Breast epithelium (tissue), 4 donors: ENCODE measurements around the gene BEX1. TPM values are rescaled to one million over a fixed set of nuclear protein-coding genes. Genes with fewer than 3 reads are reported as not detected.
"Not testable (repeated sequence)": the region's sequence is repeated elsewhere in the genome, so short reads cannot be mapped to it uniquely, and the experiment has no call there.

Source experiments
- DNase-seq, 2 donors: peaks; one replicate each; pipeline ENCODE4 v3.0.0-alpha.2; 2019; ENCODE audit warnings: low spot score in 2 of 2
- H3K27ac ChIP-seq, 2 donors: fragments of 200-600 bp; sonication (generic) in 1 of 2; one replicate each; pipeline ENCODE4 v1.5.1; 2016 to 2019; ENCODE audit warnings: mild to moderate bottlenecking in 1 of 2
- H3K27me3 ChIP-seq, 2 donors: fragments of 200-600 bp; sonication (generic) in 1 of 2; one replicate each; pipeline versions ENCODE4 v1.5.1 to v1.6.0; 2017 to 2019; ENCODE audit warnings: control low read depth in 1 of 2, mild to moderate bottlenecking in 1 of 2
- H3K36me3 ChIP-seq: fragments of 200-600 bp; one replicate; pipeline ENCODE4 v1.5.1; 2019
- H3K4me1 ChIP-seq, 2 donors: fragments of 200-600 bp; sonication (generic); one replicate each; pipeline ENCODE4 v1.5.1; 2016 to 2019; ENCODE audit warnings: control low read depth in 1 of 2
- H3K4me3 ChIP-seq, 3 donors: fragments of 200-600 bp; sonication (generic); 1 replicate in 2 of 3; 2 replicates in 1 of 3; pipeline ENCODE4 v1.5.1; 2016 to 2019; ENCODE audit warnings: mild to moderate bottlenecking in 3 of 3, moderate library complexity in 2 of 3
- H3K9me3 ChIP-seq, 2 donors: fragments of 200-600 bp; sonication (generic) in 1 of 2; one replicate each; pipeline ENCODE4 v1.5.1; 2016 to 2019; ENCODE audit warnings: control low read depth in 1 of 2
- POLR2A ChIP-seq: fragments of 450-650 bp; IDR thresholded peaks from one replicate; pipeline ENCODE4 v1.6.1; 2016; ENCODE audit warnings: antibody characterized with exemption, mild to moderate bottlenecking, moderate library complexity
- POLR2AphosphoS5 ChIP-seq, 3 donors: sonication (generic); formaldehyde crosslinking; IDR thresholded peaks; one replicate each; pipeline ENCODE4 v1.6.1; 2017; ENCODE audit warnings: antibody characterized with exemption in 3 of 3
- intact Hi-C: fragments of 100-400 bp; cut with DNase I; formaldehyde crosslinking; loops from one replicate; pipeline ENCODE4 v1.15.1; 2023; ENCODE audit warnings: low total_unique reads
- total RNA-seq, 3 donors: library from RNA; depleted of rRNA; stranded (reverse); fragments of >200 nt; gene quantifications; one replicate each; pipeline ENCODE4 v1.1.0, GENCODE V29; 2016
- TF ChIP-seq, protein P1 (sequence below), 3 donors: fragments of 450-650 bp; IDR thresholded peaks; one replicate each; pipeline ENCODE4 v1.5.1; 2016 to 2017; ENCODE audit warnings: antibody characterized with exemption in 3 of 3, mild to moderate bottlenecking in 3 of 3, moderate library complexity in 3 of 3

Gene BEX1
- total RNA-seq, 3 donors from 2014 or later: 0.66 to 2.0 (median 1.3) TPM

DNA sequence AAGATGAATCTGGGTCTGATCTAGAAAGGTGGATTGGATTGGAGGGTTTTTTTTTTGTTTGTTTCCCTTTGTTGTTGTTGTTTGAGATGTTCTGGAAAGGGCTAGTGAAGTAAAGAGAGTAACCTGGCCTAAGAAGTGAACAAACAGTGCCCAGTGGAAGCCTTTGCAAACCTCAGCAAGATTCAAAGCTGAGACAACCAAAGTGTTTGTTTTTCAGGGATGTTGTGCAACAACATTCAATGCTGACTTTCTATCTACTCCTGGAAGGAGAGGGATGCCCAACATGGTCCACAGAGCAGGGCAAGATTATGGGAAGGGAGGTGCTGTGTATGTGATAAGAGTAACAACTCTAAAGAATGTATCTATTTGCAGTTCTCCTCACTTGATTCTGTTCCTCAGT lies 11.3 kb downstream of the BEX1 start:
- TF ChIP-seq, protein P1, sequence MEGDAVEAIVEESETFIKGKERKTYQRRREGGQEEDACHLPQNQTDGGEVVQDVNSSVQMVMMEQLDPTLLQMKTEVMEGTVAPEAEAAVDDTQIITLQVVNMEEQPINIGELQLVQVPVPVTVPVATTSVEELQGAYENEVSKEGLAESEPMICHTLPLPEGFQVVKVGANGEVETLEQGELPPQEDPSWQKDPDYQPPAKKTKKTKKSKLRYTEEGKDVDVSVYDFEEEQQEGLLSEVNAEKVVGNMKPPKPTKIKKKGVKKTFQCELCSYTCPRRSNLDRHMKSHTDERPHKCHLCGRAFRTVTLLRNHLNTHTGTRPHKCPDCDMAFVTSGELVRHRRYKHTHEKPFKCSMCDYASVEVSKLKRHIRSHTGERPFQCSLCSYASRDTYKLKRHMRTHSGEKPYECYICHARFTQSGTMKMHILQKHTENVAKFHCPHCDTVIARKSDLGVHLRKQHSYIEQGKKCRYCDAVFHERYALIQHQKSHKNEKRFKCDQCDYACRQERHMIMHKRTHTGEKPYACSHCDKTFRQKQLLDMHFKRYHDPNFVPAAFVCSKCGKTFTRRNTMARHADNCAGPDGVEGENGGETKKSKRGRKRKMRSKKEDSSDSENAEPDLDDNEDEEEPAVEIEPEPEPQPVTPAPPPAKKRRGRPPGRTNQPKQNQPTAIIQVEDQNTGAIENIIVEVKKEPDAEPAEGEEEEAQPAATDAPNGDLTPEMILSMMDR (IDR thresholded peaks at IDR 0.05): no peak
- TF ChIP-seq POLR2A: no peak
- no peak for TF ChIP-seq POLR2AphosphoS5 (IDR thresholded peaks at IDR 0.05)
- no peak overlapping the region for H3K27ac ChIP-seq
- H3K4me3 ChIP-seq: no peak overlapping the region
- no peak for DNase-seq
- no peaks in the 10 kb centered on the region for H3K36me3 ChIP-seq
- intact Hi-C loops: no loop called here
- H3K9me3 ChIP-seq: no peaks in the 10 kb centered on the region
- peaks cover 0 to 35% of the 10 kb centered on the region in 2 donors for H3K27me3 ChIP-seq
- H3K4me1 ChIP-seq: no peaks in the 10 kb centered on the region

DNA sequence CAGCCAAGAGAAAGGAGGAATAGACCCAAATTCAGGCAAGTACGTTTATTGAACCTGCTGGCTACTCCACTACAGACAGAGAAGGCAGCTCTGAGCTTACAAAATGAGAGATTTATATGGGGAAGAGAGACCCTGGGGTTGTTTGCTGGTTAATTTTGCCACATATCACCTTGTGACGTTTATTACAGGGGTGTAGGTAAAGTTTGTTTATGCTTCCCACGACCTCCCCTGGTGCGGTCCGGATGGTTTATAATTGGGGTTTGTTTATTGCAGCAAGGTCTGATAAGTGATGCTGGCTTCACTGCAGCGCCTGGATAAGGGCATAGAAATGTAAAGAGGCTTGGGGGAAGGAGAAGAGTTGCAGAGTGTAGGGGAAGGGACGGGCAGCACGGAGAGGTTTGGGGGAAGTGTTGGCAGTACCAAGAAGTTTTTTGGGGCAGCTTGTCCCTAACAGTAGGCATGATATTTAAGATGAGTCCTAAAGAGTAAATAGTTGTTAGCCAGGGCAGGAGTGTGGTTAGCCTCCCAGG lies 12.6 kb downstream of the BEX1 start:
- H3K4me3 ChIP-seq: no peak overlapping the region
- no peaks in the 10 kb centered on the region for H3K36me3 ChIP-seq
- DNase-seq: no peak
- intact Hi-C loops: no loop called here
- TF ChIP-seq, protein P1 (IDR thresholded peaks at IDR 0.05): no peak
- TF ChIP-seq POLR2A (no peak), POLR2AphosphoS5 (IDR thresholded peaks at IDR 0.05) (no peak)
- no peak overlapping the region for H3K27ac ChIP-seq
- peaks cover 0 to 25% of the 10 kb centered on the region in 2 donors for H3K27me3 ChIP-seq
- H3K9me3 ChIP-seq: peaks cover 5 to 6% of the 10 kb centered on the region in 2 donors
- no peaks in the 10 kb centered on the region for H3K4me1 ChIP-seq

DNA sequence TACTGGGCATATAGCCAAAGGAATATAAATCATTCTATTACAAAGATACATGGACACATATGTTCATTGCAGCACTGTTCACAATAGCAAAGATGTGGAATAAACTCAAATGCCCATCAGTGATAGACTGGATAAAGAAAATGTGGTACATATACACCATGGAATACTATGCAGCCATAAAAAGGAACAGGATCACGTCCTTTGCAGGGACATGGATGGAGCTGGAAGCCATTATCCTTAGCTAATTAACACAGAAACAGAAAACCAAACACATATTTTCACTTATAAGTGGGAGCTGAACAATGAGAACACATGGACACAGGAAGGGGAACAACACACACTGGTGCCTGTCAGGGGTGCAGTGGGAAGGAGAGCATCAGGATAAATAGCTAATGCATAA lies 30.6 kb downstream of the BEX1 start:
- intact Hi-C loops, H3K4me3 ChIP-seq, H3K4me1 ChIP-seq, H3K9me3 ChIP-seq, H3K36me3 ChIP-seq, H3K27ac ChIP-seq, DNase-seq, H3K27me3 ChIP-seq: not testable (repeated sequence)

DNA sequence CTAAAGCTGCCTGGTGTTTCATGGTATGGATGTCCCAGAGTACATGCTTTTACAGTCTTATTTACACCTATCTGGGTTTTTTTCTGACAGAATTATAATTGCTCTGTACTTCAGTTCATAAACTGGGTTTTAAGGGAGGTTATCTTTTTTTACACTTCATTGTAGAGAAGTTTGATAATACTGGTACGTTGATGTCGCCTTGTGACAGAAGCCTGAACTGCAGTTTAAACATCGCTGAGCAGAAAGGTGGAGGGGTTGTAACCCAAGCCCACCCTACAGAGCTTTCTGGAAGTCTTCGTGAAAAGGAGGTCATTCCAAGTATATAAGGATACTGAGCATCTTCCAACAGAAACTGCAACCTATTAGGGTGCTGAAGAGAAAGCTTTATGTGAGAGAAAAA lies 46.4 kb downstream of the BEX1 start:
- H3K27ac ChIP-seq: no peak overlapping the region
- intact Hi-C loops: no loop called here
- no peak overlapping the region for H3K4me3 ChIP-seq
- H3K4me1 ChIP-seq: no peaks in the 10 kb centered on the region
- H3K9me3 ChIP-seq: no peaks in the 10 kb centered on the region
- TF ChIP-seq, protein P1 (IDR thresholded peaks at IDR 0.05): no peak
- TF ChIP-seq POLR2A: no peak
- TF ChIP-seq POLR2AphosphoS5 (IDR thresholded peaks at IDR 0.05): no peak
- peaks cover 0 to 10% of the 10 kb centered on the region in 2 donors for H3K27me3 ChIP-seq
- H3K36me3 ChIP-seq: no peaks in the 10 kb centered on the region
- no peak for DNase-seq

DNA sequence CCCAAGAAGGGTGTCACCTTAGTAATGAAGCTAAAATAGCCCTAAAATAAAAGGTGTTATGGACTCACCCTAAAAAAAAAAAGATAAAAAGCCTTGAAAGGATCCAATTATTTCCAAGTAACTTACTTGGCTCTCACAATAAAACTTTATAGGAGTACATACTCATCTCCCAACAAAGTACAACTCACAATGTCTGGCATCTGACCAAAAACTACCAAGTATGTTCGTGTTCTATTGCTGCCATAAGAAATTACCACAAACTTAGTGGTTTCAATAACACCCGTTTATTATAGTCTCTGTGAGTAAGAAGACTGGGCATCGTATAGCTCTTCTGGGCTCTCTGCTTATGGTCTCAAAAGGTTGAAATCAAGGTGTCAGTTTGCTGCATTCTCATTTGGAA lies 51.0 kb downstream of the BEX1 start:
- intact Hi-C loops: no loop called here
- H3K4me3 ChIP-seq: no peak overlapping the region
- no peak for DNase-seq

More for the DNA sequence above, 51.0 kb downstream of the BEX1 start:
- peaks cover 0 to 22% of the 10 kb centered on the region in 2 donors for H3K27me3 ChIP-seq
- no peaks in the 10 kb centered on the region for H3K4me1 ChIP-seq
- H3K27ac ChIP-seq: no peak overlapping the region
- no peaks in the 10 kb centered on the region for H3K36me3 ChIP-seq
- no peaks in the 10 kb centered on the region for H3K9me3 ChIP-seq
- no peak for TF ChIP-seq POLR2AphosphoS5 (IDR thresholded peaks at IDR 0.05)
- TF ChIP-seq, protein P1 (IDR thresholded peaks at IDR 0.05): no peak
- TF ChIP-seq POLR2A: no peak

Other genes with a start within 250 kb of the BEX1 start
- gene RAB40AL, start 126.9 kb downstream of the BEX1 start, total RNA-seq: 1 to 10 TPM; 1.3 to 3.6 (median 2.0) TPM
- gene NXF3, start 29.0 kb upstream of the BEX1 start, total RNA-seq: 1 to 10 TPM in 1 of 3 donors, not detected in 2; 3.5 TPM
- gene BEX4, start 150.9 kb upstream of the BEX1 start, total RNA-seq: 10 to 100 TPM; 21.9 to 44.2 (median 41.9) TPM
- 10 to 100 TPM; 52.2 to 79.6 (median 58.5) TPM for gene TCEAL8, start 191.0 kb upstream of the BEX1 start, total RNA-seq
- 1 to 10 TPM in 1 of 3 donors, under 1 TPM in 1, not detected in 1; 0.88 to 1.3 TPM for gene TCEAL5, start 212.6 kb upstream of the BEX1 start, total RNA-seq
- gene BEX2, start 246.8 kb upstream of the BEX1 start, total RNA-seq: 10 to 100 TPM in 2 of 3 donors, 1 to 10 TPM in 1; 1.4 to 29.4 (median 12.5) TPM